Hepatocyte (in vitro differentiated cells): ENCODE measurements around the gene CEACAM1.

ENCODE experiments used
- EZH2 ChIP-seq: fragments of 200-600 bp; sonication (generic); IDR thresholded peaks from 2 replicates; pipeline ENCODE4 v1.6.1; 2016; ENCODE audit warnings: antibody characterized with exemption, mild to moderate bottlenecking, borderline replicate concordance
- EZH2phosphoT487 ChIP-seq: fragments of 200-600 bp; sonication (generic); IDR thresholded peaks from one replicate; pipeline ENCODE4 v1.6.1; 2018; ENCODE audit warnings: antibody characterized with exemption, mild to moderate bottlenecking, low read depth, moderate library complexity; ENCODE audit not compliant: unreplicated experiment, severe bottlenecking
- TF ChIP-seq, protein P1 (sequence below): fragments of 200-600 bp; sonication (generic); IDR thresholded peaks from 2 replicates; pipeline ENCODE4 v1.5.1; 2016; ENCODE audit warnings: antibody characterized with exemption, mild to moderate bottlenecking; ENCODE audit not compliant: poor library complexity

DNA sequence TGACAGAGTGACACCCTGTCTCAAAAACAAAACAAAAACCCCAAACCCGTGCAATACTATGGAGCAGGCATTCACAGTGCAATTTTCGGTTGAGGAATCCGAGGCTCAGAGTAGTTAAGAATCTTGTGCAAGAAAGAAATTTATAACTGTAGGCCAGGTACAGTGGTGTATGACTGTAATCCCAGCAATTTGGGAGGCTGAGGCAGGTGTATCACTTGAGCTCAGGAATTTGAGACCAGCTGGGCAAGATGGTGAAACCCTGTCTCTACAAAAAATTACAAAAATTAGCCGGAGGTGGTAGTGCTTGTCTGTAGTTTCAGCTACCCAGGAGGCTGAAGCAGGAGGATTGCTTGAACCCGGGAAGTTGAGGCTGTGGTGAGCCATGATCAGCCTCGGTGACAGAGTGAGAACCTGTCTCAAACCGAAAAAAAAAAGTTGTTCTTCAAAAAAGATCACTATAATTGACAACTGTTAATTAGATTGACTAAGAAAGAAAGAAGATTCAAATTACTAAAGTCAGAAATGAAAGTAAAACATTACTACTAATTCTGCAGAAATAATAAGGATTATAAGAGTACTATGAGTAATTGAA is 12.9 kb downstream of the CEACAM1 start:
- TF ChIP-seq, protein P1, sequence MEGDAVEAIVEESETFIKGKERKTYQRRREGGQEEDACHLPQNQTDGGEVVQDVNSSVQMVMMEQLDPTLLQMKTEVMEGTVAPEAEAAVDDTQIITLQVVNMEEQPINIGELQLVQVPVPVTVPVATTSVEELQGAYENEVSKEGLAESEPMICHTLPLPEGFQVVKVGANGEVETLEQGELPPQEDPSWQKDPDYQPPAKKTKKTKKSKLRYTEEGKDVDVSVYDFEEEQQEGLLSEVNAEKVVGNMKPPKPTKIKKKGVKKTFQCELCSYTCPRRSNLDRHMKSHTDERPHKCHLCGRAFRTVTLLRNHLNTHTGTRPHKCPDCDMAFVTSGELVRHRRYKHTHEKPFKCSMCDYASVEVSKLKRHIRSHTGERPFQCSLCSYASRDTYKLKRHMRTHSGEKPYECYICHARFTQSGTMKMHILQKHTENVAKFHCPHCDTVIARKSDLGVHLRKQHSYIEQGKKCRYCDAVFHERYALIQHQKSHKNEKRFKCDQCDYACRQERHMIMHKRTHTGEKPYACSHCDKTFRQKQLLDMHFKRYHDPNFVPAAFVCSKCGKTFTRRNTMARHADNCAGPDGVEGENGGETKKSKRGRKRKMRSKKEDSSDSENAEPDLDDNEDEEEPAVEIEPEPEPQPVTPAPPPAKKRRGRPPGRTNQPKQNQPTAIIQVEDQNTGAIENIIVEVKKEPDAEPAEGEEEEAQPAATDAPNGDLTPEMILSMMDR = no peak
- TF ChIP-seq EZH2 (no peak), EZH2phosphoT487 (no peak)
